DMS 273 treated with DMSO at 0.1 percent for 48 hours (cell line): ENCODE measurements around the gene GTF3C1.

Experiments
- DNase-seq: peaks from one replicate; lab custom pipeline; 2025; lab: John Stamatoyannopoulos, UW

Gene GTF3C1

GRCh38 chr16:27566417-27566816 lies 16.7 kb upstream of the GTF3C1 start:
- DNase-seq: no peak

GRCh38 chr16:27564224-27564623 lies 14.5 kb upstream of the GTF3C1 start:
- DNase-seq: no peak

GRCh38 chr16:27561216-27561615 lies 11.5 kb upstream of the GTF3C1 start:
- DNase-seq: no peak

- DNase-seq: no peak
Observed at GRCh38 chr16:27558932-27559331, 9.2 kb upstream of the GTF3C1 start.

GRCh38 chr16:27558434-27558833 lies 8.7 kb upstream of the GTF3C1 start:
- DNase-seq: no peak

GRCh38 chr16:27556471-27556870 lies 6.8 kb upstream of the GTF3C1 start:
- DNase-seq: no peak

GRCh38 chr16:27551036-27551435 lies 1.3 kb upstream of the GTF3C1 start:
- no peak for DNase-seq

GRCh38 chr16:27550582-27550920 lies 838 bp upstream of the GTF3C1 start:
- DNase-seq: no peak

- DNase-seq: no peak
Observed at GRCh38 chr16:27549464-27549745, 308 bp downstream of the GTF3C1 start.

- DNase-seq: no peak
Observed at GRCh38 chr16:27547851-27548250, 1.9 kb downstream of the GTF3C1 start.

GRCh38 chr16:27547134-27547533 lies 2.6 kb downstream of the GTF3C1 start:
- DNase-seq: peak; percentile 79

- DNase-seq: no peak
Observed at GRCh38 chr16:27544671-27545070, 5.0 kb downstream of the GTF3C1 start.

GRCh38 chr16:27543801-27544200 lies 5.9 kb downstream of the GTF3C1 start:
- no peak for DNase-seq

- no peak for DNase-seq
Observed at GRCh38 chr16:27539636-27540035, 10.1 kb downstream of the GTF3C1 start.

- DNase-seq: no peak
Observed at GRCh38 chr16:27539120-27539519, 10.6 kb downstream of the GTF3C1 start.

- DNase-seq: no peak
Observed at GRCh38 chr16:27538528-27538927, 11.2 kb downstream of the GTF3C1 start.

GRCh38 chr16:27534256-27534655 lies 15.5 kb downstream of the GTF3C1 start:
- no peak for DNase-seq

- DNase-seq: no peak
Observed at GRCh38 chr16:27531826-27532800, 17.6 kb downstream of the GTF3C1 start.

- DNase-seq: peak; percentile 12
Observed at GRCh38 chr16:27531186-27531585, 18.5 kb downstream of the GTF3C1 start.

GRCh38 chr16:27529962-27530361 lies 19.8 kb downstream of the GTF3C1 start:
- DNase-seq: peak; percentile 82

- DNase-seq: no peak
Observed at GRCh38 chr16:27528294-27528693, 21.4 kb downstream of the GTF3C1 start.

GRCh38 chr16:27526180-27526579 lies 23.5 kb downstream of the GTF3C1 start:
- peak; percentile 11 for DNase-seq

- no peak for DNase-seq
Observed at GRCh38 chr16:27522173-27522707, 27.5 kb downstream of the GTF3C1 start.
